GM12864 (cell line): Measurements from ENCODE around the gene OTOF.

Experiments
- DNase-seq: peaks from one replicate; pipeline ENCODE4 v3.0.0-alpha.2; 2011; ENCODE audit warnings: low read depth
- H3K4me3 ChIP-seq: 2 replicates; pipeline ENCODE4 v1.5.1; 2011; ENCODE audit warnings: mild to moderate bottlenecking, low read depth, low read length, control low read depth
- CTCF ChIP-seq: IDR thresholded peaks from 2 replicates; pipeline ENCODE4 v1.5.1; 2011; ENCODE audit warnings: low read depth, mild to moderate bottlenecking, moderate library complexity, low read length, control low read depth, inconsistent platforms; ENCODE audit errors: missing control alignments

OTOF gene

GRCh38 chr2:26506279-26506678 lies 28.4 kb upstream of the OTOF start:
- TF ChIP-seq CTCF, result no peak
- no peak overlapping the region for H3K4me3 ChIP-seq
- no peak for DNase-seq

- peak overlapping the region; percentile 40; the same call in 1 of the 2 replicates for H3K4me3 ChIP-seq
- no peak for TF ChIP-seq CTCF
- DNase-seq, result no peak
These were observed 26.1 kb upstream of the OTOF start for GRCh38 chr2:26504002-26504401.

DNA sequence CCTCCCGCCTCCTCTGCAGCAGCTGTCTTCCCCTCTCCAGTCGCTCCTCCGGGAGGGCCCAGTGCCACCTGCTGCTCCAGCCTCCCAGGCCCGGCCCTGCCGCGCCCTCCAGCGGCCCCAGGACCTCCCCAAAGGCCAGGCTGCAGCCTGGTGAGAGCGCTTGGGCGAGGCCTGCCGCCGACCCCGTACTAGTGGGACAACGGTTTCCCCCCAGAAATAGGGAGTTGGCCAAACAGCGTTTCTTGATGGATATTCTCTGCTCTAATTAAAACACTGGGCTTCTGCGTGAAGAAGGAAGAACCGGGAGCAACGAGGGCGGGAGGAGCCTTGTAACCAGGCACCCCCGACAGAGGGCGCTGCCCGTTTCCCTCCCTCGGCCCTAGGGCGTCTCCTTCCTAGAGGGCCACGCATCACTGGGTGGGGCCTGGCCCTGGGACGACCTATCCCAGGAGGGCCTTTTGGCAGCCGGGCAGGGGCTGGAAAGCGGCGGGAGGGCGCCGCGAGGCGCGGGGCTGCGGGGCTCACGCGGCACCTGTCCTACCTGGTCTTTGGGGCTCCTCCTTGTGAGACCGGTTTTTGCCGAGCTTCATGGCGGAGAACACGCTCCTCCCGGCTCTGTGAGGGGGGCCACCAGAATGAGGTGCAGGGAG lies 25.4 kb upstream of the OTOF start:
- TF ChIP-seq CTCF, result peak; percentile 89
- DNase-seq, result no peak
- peak overlapping the region; percentile 40 for H3K4me3 ChIP-seq

- H3K4me3 ChIP-seq, result no peak overlapping the region
- no peak for TF ChIP-seq CTCF
- DNase-seq, result no peak
These were observed 22.5 kb upstream of the OTOF start for GRCh38 chr2:26500406-26500805.

DNA sequence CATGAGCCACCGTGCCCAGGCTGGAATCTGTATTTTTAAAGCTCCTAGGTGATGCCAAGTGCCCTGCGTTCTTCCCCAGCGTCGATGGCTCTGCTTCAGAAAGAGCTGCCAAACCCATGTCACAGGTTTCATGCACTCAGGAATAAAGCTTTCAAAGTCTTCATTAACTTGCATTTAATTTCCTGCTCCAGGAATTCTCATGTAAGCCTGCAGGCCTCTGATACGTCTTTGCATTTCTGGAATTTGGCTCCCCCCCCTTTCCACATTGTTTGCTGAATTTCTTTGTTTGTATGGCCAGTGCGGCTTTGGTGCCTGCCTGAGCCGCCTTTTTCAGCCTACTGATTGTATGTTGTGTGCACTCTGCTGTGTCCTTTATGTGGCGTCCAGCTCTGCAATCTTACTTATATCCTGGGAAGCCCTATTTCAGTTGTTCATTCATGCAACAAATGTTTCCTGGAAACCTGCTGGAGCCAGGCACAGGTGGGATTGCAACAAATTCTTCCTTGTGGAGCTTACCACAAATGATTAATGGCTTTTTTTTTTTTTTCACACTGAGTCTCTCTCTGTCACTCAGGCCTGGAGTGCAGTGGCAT lies 17.9 kb upstream of the OTOF start:
- DNase-seq, result no peak
- H3K4me3 ChIP-seq, result no peak overlapping the region
- no peak for TF ChIP-seq CTCF

GRCh38 chr2:26494891-26495290 lies 17.0 kb upstream of the OTOF start:
- DNase-seq, result no peak
- no peak for TF ChIP-seq CTCF
- no peak overlapping the region for H3K4me3 ChIP-seq

GRCh38 chr2:26494199-26494598 lies 16.3 kb upstream of the OTOF start:
- no peak overlapping the region for H3K4me3 ChIP-seq
- no peak for DNase-seq
- TF ChIP-seq CTCF, result no peak
